Stimulated activated CD8-positive, alpha-beta memory T cell treated with anti-CD3 and anti-CD28 coated beads, Interleukin-12 subunit alpha, Interleukin-12 subunit beta, amount 100 ng/mL, for 24 hours (primary cell): Measurements from ENCODE around the gene SGMS1.
"Not testable (repeated sequence)": the region's sequence is repeated elsewhere in the genome, so short reads cannot be mapped to it uniquely, and the experiment has no call there.

ENCODE experiments used
- DNase-seq: peaks from one replicate; pipeline ENCODE4 v3.0.0-alpha.2; 2020; ENCODE audit errors: extremely low read depth

SGMS1 gene

GRCh38 chr10:50373821-50374501, 249.8 kb downstream of the SGMS1 start:
- no peak for DNase-seq

DNA sequence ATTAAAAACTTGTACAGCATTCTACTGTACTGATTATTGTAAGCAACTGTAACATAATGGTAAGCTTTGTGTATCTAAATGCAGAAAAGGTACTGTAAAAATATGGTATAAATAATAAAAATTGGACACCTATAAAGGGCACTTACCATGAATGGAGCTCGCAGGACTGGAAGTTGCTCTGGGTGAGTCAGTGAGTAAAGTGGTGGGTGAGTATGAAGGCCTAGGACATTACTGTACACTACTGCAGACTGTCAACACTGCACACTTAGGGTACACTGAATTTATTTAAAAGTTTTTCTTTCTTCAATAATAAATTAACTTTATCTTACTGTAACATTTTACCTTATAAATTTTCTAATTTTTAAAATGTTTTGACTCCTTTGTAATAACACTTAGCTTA, 253.8 kb downstream of the SGMS1 start:
- no peak for DNase-seq

DNA sequence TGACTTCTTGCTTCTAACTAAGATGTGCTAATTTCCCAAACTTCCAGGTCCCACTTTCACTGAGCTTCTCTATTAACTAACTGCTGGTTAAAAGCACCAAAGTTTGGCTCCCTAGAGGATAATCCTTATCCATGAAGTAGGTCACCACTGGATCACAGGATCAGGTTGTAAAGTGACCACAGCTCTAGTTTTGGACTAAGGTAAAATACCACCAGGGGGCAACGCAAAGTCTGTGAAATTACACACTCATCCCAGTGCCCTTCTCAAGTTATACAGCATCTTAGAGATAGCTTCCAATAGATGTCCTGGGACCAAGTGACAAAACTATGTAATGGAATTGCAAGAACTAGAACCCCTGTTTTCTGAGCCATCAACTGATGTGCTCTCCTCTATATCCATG, 256.0 kb downstream of the SGMS1 start:
- DNase-seq: no peak

- not testable (repeated sequence) for DNase-seq
These were observed 257.3 kb downstream of the SGMS1 start for GRCh38 chr10:50366421-50366820.

GRCh38 chr10:50364730-50365129, 259.0 kb downstream of the SGMS1 start:
- not testable (repeated sequence) for DNase-seq

DNA sequence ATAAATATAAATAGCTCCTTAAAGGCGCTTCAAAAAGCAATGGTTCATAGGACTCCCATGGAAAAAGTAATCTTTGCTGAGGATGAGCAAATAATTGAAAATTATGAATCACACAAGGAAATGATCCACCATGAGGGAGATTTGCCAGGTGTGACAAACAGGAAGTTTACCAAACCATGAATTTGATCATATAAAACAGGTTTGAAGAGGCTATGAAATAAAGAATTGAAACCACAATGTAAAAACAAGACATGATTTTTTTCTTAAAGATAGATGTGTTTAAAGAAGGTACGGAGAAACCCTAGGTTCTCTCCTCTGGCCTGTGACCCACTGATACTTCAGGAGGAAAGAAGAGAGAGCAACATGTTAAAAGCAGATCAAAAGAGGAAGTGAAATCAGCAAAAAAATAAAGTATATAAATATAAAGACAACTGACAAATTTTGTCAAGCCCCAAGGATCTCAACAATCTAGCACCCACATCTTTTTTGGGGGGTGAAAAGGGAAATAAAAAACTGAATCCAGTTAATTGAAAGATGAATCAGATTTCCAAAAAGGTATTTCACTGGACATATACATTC, 261.1 kb downstream of the SGMS1 start:
- DNase-seq: no peak

GRCh38 chr10:50361946-50362345, 261.8 kb downstream of the SGMS1 start:
- DNase-seq: no peak

DNA sequence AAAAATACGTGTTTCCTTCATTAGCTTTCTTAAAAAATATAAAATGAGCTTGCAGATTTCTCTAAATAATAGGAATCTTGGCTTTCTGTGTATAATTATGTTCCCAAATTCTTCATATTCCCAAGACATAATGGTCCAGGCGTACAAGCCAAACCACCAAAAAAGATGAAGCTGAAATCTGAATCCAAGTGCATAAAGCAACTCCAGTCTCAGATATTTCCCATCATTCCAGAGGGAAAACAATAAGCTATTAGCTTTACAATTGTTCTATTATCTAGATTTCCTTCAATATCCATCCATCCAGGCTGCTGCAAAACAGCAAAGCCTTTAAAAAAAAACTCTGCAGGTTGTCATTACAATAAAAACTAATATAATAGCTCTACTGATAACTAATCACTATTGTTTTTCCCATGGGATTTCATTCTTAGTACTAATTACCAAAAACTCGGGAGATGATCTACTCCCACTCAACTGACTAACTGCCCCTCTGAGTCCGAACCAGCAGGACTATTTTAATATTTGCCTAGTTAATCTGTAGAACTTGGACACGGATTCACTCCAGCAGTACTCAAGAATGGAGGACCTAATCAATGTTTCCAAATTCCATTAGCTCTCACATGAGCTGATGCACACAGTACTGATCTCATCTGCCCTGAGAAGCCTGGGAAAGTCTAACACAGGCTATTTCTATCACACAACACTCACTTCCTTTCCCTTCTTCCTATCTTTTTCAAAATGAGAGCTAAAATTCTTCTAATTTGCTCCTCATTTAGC, 263.5 kb downstream of the SGMS1 start:
- DNase-seq: no peak

DNA sequence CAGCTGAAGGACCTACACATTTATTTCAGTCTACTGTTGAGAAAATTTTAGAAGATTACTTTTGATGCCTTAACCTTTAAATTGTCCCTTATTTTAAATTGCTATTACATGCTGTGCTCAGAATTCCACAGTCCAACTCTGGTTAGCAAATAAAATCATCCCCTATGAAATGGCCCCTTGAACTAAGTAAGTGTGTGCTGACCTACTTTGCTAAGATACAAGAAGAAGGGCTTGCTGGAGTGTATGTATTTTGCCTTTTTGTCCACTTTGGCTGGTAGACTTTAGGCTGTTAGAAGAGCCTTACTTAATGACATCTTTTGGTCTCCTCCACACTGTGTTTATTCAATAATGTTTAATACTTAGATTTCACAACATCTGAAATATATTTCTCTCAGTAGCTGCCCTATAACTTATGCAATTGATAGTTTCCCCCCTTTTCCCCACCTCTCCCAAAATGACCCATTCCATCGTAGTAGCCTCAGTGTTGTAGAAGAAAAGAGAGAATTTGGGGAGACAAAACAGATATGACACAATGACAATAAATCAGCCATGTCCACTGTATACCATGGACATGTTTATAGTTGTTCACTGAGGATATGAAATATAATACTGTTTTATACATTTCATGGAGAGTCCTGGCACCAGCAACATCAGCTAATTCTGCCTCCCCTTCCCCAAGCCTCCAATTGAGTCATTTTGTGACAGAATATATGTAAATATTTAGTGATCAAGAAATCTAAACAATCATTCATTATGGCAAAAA, 264.6 kb downstream of the SGMS1 start:
- DNase-seq: no peak

DNA sequence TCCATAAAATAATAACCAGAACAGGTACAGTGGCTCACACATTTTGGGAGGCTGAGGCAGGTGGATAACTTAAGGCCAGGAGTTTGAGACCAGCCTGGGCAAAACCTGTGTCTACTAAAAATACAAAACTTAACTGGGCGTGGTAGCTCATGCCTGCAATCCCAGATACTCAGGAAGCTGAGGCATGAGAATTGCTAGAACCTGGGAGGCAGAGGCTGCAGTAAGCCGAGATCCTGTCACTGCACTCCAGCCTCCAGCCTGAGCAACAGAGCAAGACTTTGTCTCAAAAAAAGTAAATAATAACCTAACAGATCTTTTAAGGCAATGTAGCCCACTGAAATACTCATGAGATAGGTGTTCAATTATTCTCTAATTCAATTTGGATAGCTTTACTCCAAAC, 265.3 kb downstream of the SGMS1 start:
- no peak for DNase-seq

GRCh38 chr10:50356481-50356832, 267.3 kb downstream of the SGMS1 start:
- DNase-seq: not testable (repeated sequence)

GRCh38 chr10:50355693-50356480, 267.9 kb downstream of the SGMS1 start:
- DNase-seq: not testable (repeated sequence)

GRCh38 chr10:50351483-50352146, 272.1 kb downstream of the SGMS1 start:
- no peak for DNase-seq

- DNase-seq: no peak
These were observed 273.4 kb downstream of the SGMS1 start for GRCh38 chr10:50350366-50350765.

GRCh38 chr10:50349554-50349953, 274.2 kb downstream of the SGMS1 start:
- DNase-seq: no peak

- no peak for DNase-seq
These were observed 276.4 kb downstream of the SGMS1 start for GRCh38 chr10:50347394-50347802.

GRCh38 chr10:50346942-50347341, 276.8 kb downstream of the SGMS1 start:
- DNase-seq: no peak

GRCh38 chr10:50345545-50345944, 278.2 kb downstream of the SGMS1 start:
- no peak for DNase-seq

- DNase-seq: no peak
These were observed 279.9 kb downstream of the SGMS1 start for GRCh38 chr10:50343702-50344331.

DNA sequence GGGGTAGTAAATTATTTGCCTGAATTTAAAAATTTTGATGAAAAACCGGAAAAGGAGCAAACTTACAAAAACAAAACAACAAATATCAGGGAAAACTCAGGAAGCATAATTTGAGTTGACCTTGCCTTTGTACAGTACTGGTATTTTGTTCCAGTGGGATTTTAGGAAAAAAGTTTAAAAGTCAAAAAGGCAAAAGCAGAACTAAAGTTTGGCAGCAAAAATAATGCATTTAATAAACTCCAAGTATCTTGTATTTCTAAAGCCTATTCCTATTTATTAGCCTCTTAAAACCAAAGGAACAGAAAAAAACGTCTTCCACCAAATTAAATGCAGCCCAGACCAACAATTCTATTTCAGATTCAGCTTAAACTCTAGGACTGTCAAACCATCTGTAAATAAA, 281.8 kb downstream of the SGMS1 start:
- DNase-seq: no peak

DNA sequence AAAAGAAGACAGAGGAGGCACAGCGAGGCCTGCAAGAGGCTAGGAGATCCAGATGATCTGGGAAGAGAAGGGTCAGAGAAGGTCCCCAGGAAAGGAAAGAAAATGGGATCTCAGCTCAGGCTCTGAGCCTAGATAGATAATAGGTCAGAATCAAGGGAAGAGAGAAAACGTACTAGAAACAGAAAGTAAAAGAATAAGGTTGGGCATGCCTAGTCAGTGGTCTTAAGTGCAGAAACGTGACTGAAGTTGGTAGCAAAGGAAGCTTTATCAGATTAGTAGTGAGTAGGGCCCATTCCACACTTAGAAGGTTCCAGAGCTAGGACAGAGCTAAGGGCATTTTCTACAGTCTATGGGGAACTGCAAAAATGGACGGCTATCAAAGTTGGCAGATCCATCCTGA, 287.6 kb downstream of the SGMS1 start:
- DNase-seq: no peak
